Osteoblast (primary cell): ENCODE results near the gene ELP4. TPM values are rescaled to one million over a fixed set of nuclear protein-coding genes. Genes with fewer than 3 reads are reported as not detected.

ENCODE experiments used
- DNase-seq: peaks from one replicate; pipeline ENCODE4 v3.0.0; 2011; ENCODE audit warnings: low spot score, mixed read lengths; ENCODE audit not compliant: insufficient read length; ENCODE audit errors: missing footprints
- H2AFZ ChIP-seq: 2 replicates; pipeline ENCODE4 v1.6.0; 2011; ENCODE audit warnings: mild to moderate bottlenecking, low read length
- H3K27ac ChIP-seq: 2 replicates; pipeline ENCODE4 v1.5.1; 2011; ENCODE audit warnings: mild to moderate bottlenecking, low read depth, low read length, moderate library complexity
- H3K27me3 ChIP-seq: 2 replicates; pipeline ENCODE4 v1.6.0; 2012; ENCODE audit warnings: mild to moderate bottlenecking, control low read depth, inconsistent platforms, low read length, moderate library complexity; ENCODE audit not compliant: insufficient read depth
- H3K36me3 ChIP-seq: 2 replicates; pipeline ENCODE4 v1.5.1; 2011; ENCODE audit warnings: mild to moderate bottlenecking, low read length, control low read depth, moderate library complexity; ENCODE audit not compliant: insufficient read depth
- H3K4me1 ChIP-seq: 2 replicates; pipeline ENCODE4 v1.5.1; 2011; ENCODE audit warnings: mild to moderate bottlenecking, low read length, control low read depth, moderate library complexity; ENCODE audit not compliant: insufficient read depth
- H3K4me2 ChIP-seq: 2 replicates; pipeline ENCODE4 v1.6.0; 2011; ENCODE audit warnings: mild to moderate bottlenecking, low read length; ENCODE audit not compliant: insufficient read depth
- H3K4me3 ChIP-seq: fragments of 200-600 bp; sonication (generic); 3 replicates; pipeline ENCODE4 v1.5.1; 2012; ENCODE audit warnings: mild to moderate bottlenecking, low read length, inconsistent platforms; ENCODE audit not compliant: insufficient read depth
- H3K79me2 ChIP-seq: 2 replicates; pipeline ENCODE4 v1.6.0; 2012; ENCODE audit warnings: mild to moderate bottlenecking, low read length, control low read depth, inconsistent platforms; ENCODE audit not compliant: insufficient read depth
- H3K9me3 ChIP-seq: 2 replicates; pipeline ENCODE4 v1.5.1; 2011; ENCODE audit warnings: low read depth, low read length, control low read depth
- H4K20me1 ChIP-seq: 2 replicates; pipeline ENCODE4 v1.6.0; 2012; ENCODE audit warnings: mild to moderate bottlenecking, low read length, control low read depth; ENCODE audit not compliant: insufficient read depth
- CTCF ChIP-seq: IDR thresholded peaks from 2 replicates; pipeline ENCODE4 v1.5.1; 2011; ENCODE audit warnings: mild to moderate bottlenecking, low read depth, low read length, moderate library complexity; ENCODE audit errors: extremely low read depth
- total RNA-seq: library from RNA; depleted of rRNA; stranded (reverse); fragments of >200 nt; gene quantifications from 2 replicates; pipeline ENCODE4 v1.2.3, GENCODE V29; 2012

ELP4 gene
- total RNA-seq, 1 donor: 16.3 TPM

- no peak for TF ChIP-seq CTCF
- Histone ChIP-seq H3K9me3 (no peaks in the 10 kb centered on the region), H3K4me2 (no peak overlapping the region), H3K27me3 (no peaks in the 10 kb centered on the region), H4K20me1 (peaks cover 3% of the 10 kb centered on the region), H3K36me3 (no peaks in the 10 kb centered on the region), H3K27ac (no peak overlapping the region), H3K4me3 (no peak overlapping the region), H2AFZ (no peak overlapping the region), H3K79me2 (peaks cover 40% of the 10 kb centered on the region), H3K4me1 (peaks cover 10% of the 10 kb centered on the region)
- peak; percentile 78 for DNase-seq
Measured at GRCh38 chr11:31499576-31500178, 9.9 kb upstream of the ELP4 start.

GRCh38 chr11:31500560-31500959, 9.0 kb upstream of the ELP4 start:
- Histone ChIP-seq H3K9me3 (no peaks in the 10 kb centered on the region), H4K20me1 (peaks cover 3% of the 10 kb centered on the region), H3K4me1 (peaks cover 10% of the 10 kb centered on the region), H3K36me3 (no peaks in the 10 kb centered on the region), H3K79me2 (peaks cover 48% of the 10 kb centered on the region), H3K4me3 (no peak overlapping the region), H2AFZ (no peak overlapping the region), H3K4me2 (no peak overlapping the region), H3K27me3 (no peaks in the 10 kb centered on the region), H3K27ac (no peak overlapping the region)
- DNase-seq: no peak
- no peak for TF ChIP-seq CTCF

DNA sequence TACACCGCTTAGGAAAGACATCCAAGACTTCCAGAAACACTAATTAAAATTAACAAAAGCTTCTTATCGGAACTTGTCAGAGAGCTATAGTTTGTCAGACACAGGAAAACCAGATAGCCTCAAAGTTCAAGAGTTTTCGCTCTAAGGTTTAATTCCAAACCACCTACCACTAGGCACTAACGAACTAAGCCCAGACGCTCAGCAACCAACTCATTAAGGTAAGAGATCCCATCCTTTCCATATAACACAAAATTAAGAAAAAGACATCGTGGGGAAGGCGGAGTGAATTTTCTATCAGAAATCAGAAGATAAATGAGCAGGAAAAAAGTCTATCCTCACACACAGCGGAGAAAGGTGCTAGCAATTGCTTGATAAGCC, 527 bp upstream of the ELP4 start:
- peak; percentile 38 for DNase-seq
- Histone ChIP-seq H3K4me2 (peak overlapping the region; percentile 85), H3K4me3 (peak overlapping the region; percentile 86), H3K9me3 (no peaks in the 10 kb centered on the region), H3K79me2 (peaks cover 65% of the 10 kb centered on the region), H3K4me1 (peaks cover 11% of the 10 kb centered on the region), H4K20me1 (no peaks in the 10 kb centered on the region), H3K27ac (peak overlapping the region; percentile 59), H3K27me3 (no peaks in the 10 kb centered on the region), H3K36me3 (no peaks in the 10 kb centered on the region), H2AFZ (peak overlapping the region; percentile 99)
- TF ChIP-seq CTCF: no peak

DNA sequence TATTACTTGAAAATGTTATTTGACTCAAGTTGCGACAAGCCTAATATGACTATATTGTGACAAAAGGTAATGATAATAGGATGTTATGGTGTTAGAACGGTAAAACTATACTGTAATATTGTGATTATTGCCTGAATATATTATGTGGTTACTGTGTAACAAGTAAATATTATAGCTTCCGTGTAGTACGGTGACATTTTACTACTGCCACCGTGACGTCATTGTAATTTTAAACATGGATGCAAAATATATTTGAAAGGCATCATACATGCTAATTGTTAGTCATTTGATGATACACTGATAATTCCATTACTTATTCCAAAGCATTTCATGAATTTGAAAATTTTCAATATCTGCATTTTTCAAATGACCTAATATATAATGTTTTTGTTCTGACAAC, 2.5 kb downstream of the ELP4 start:
- Histone ChIP-seq H3K79me2 (peaks cover 46% of the 10 kb centered on the region), H3K4me3 (no peak overlapping the region), H4K20me1 (no peaks in the 10 kb centered on the region), H3K27me3 (no peaks in the 10 kb centered on the region), H2AFZ (no peak overlapping the region), H3K27ac (no peak overlapping the region), H3K4me2 (no peak overlapping the region), H3K9me3 (no peaks in the 10 kb centered on the region), H3K36me3 (no peaks in the 10 kb centered on the region), H3K4me1 (peaks cover 11% of the 10 kb centered on the region)
- no peak for DNase-seq
- TF ChIP-seq CTCF: no peak
